Memory B cell (primary cell): ENCODE results near the gene CCNA2.

Experiments used
- ATAC-seq: fragments of 150-1000 bp; cut with Tn5 transposase; 2 replicates; pipeline ENCODE4 v1.10.0; 2021; ENCODE audit warnings: low read depth, mild to moderate bottlenecking, moderate library complexity
- DNase-seq, 2 donors: peaks; one replicate each; pipeline ENCODE4 v3.0.0; 2022; ENCODE audit warnings: low spot score in 2 of 2
- H3K27ac Mint-ChIP-seq: one replicate; pipeline ENCODE4 v1.8.0; 2022; ENCODE audit warnings: mild to moderate bottlenecking, moderate library complexity, mixed read lengths
- H3K27me3 Mint-ChIP-seq: one replicate; pipeline ENCODE4 v1.8.0; 2022; ENCODE audit warnings: mixed read lengths
- H3K36me3 Mint-ChIP-seq: one replicate; pipeline ENCODE4 v1.8.0; 2022; ENCODE audit warnings: mild to moderate bottlenecking, mixed read lengths
- H3K4me1 Mint-ChIP-seq: one replicate; pipeline ENCODE4 v1.8.0; 2022; ENCODE audit warnings: mixed read lengths
- H3K4me3 Mint-ChIP-seq: one replicate; pipeline ENCODE4 v1.8.0; 2022; ENCODE audit warnings: mild to moderate bottlenecking, moderate library complexity, mixed read lengths
- H3K9me3 Mint-ChIP-seq: one replicate; pipeline ENCODE4 v1.8.0; 2022; ENCODE audit warnings: mixed read lengths

CCNA2 gene

DNA sequence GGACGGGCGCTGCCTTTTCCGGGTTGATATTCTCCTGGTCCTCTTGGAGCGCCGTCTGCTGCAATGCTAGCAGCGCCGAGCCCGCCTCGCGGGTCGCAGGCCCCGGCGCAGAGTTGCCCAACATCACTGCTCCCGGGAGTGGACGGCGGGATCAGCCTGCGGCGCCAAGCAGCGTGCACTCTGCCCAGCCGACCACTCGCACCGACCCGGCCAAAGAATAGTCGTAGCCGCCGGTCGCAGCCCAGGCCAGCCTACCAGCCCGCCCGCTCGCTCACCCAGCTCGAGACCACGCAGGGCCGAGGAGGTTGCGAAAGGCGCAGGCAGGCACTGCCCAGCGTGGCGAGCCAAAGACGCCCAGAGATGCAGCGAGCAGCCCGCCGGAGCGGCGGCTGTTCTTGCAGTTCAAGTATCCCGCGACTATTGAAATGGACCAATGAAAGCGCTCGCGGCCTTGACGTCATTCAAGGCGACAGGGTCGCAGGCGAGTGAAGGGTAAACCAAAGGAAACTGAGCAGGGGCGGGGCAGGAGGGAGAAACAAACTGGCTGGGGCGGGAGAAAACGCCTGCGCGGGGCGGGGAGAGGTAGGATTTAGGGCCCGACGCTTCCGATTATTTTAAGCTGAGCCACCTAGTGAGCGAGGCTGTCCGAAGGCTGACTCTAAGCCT, at the start of gene CCNA2:
CCNA2 (minus strand) TSS at position 379 of the 666 bp plus-strand sequence; CDS start at position 124, 255 bp downstream.
- DNase-seq (peak; percentile 92 to 95), ATAC-seq (peak; percentile 98)
- peak within 1 kb of the TSS; percentile 94 for H3K4me3 Mint-ChIP-seq
- no peaks in the 10 kb centered on the region for H3K9me3 Mint-ChIP-seq
- no peaks in the 10 kb centered on the region for H3K27me3 Mint-ChIP-seq
- peak within 1 kb of the TSS; percentile 91 for H3K27ac Mint-ChIP-seq
- peaks cover 9% of the 10 kb centered on the region for H3K4me1 Mint-ChIP-seq
- peaks cover 2% of the 10 kb centered on the region for H3K36me3 Mint-ChIP-seq

- DNase-seq (peak; percentile 91 to 92), ATAC-seq (peak; percentile 97)
- H3K27ac Mint-ChIP-seq, result peak within 1 kb of the TSS; percentile 89
- H3K4me3 Mint-ChIP-seq, result peak within 1 kb of the TSS; percentile 99
- H3K9me3 Mint-ChIP-seq, result no peaks in the 10 kb centered on the region
- peaks cover 1% of the 10 kb centered on the region for H3K27me3 Mint-ChIP-seq
- peaks cover 9% of the 10 kb centered on the region for H3K36me3 Mint-ChIP-seq
- H3K4me1 Mint-ChIP-seq, result peaks cover 10% of the 10 kb centered on the region
These were observed 46.4 kb upstream of the CCNA2 start, which contains the start of gene BBS7 for GRCh38 chr4:121869841-121870822. TSS of gene BBS7 (minus strand) at chr4:121870474. CDS start at chr4:121870313, 161 bp downstream.

GRCh38 chr4:121863799-121864198, 40.1 kb upstream of the CCNA2 start:
- DNase-seq, result no peak
- ATAC-seq, result no peak
- Mint-ChIP-seq H3K9me3 (no peaks in the 10 kb centered on the region), H3K27ac (no peak overlapping the region), H3K4me3 (no peak overlapping the region), H3K36me3 (peaks cover 11% of the 10 kb centered on the region), H3K27me3 (no peaks in the 10 kb centered on the region), H3K4me1 (peaks cover 1% of the 10 kb centered on the region)

DNA sequence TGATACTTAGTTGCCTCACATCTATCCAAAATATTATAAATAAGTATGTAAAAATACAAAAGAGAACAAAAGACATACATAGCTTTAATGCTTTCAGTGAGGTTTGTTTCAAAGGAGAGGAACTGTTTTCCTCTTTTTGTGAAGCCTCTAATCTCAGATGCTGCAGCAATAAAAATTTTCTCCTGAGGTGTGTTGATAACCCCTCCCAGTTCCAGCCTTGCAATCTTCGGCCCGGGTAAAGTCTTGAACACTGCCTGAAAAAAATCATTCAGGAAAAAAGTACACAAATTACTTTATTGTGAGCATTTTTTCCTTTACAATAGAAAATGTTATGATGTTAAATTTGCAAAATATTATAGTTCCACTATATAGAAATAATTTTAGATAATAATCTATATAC, 37.7 kb upstream of the CCNA2 start:
- Mint-ChIP-seq H3K9me3 (no peaks in the 10 kb centered on the region), H3K4me3 (no peak overlapping the region), H3K27ac (no peak overlapping the region), H3K27me3 (no peaks in the 10 kb centered on the region), H3K36me3 (peaks cover 7% of the 10 kb centered on the region), H3K4me1 (no peaks in the 10 kb centered on the region)
- no peak for DNase-seq
- ATAC-seq, result no peak

- Mint-ChIP-seq H3K4me1 (no peaks in the 10 kb centered on the region), H3K36me3 (peaks cover 2% of the 10 kb centered on the region), H3K4me3 (no peak overlapping the region), H3K27me3 (no peaks in the 10 kb centered on the region), H3K27ac (no peak overlapping the region), H3K9me3 (no peaks in the 10 kb centered on the region)
- no peak for DNase-seq
- no peak for ATAC-seq
These were observed 36.4 kb upstream of the CCNA2 start for GRCh38 chr4:121860121-121860520.

DNA sequence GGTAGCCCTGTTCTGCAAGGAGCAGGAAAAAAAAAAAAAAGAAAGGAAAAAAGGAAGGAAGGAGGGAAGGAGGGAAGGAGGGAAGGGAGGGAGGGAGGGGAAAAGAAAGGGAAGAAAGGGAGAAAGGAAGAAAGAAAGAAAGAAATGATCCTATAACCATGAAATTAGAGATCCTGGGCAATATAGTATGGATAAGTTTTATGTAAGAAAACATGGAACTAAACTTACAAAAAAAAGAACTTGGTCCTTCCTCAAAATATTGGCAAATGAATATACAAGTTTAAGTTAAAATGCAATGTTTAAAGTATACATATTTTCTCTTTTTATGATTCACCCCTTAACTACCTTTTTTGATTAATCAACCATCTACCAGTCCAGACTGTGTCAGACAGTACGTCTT, 27.7 kb upstream of the CCNA2 start:
- Mint-ChIP-seq H3K36me3 (peaks cover 19% of the 10 kb centered on the region), H3K4me3 (no peak overlapping the region), H3K9me3 (no peaks in the 10 kb centered on the region), H3K4me1 (no peaks in the 10 kb centered on the region), H3K27me3 (no peaks in the 10 kb centered on the region), H3K27ac (no peak overlapping the region)
- DNase-seq (no peak), ATAC-seq (no peak)

- Mint-ChIP-seq H3K4me1 (no peaks in the 10 kb centered on the region), H3K27ac (no peak overlapping the region), H3K9me3 (no peaks in the 10 kb centered on the region), H3K4me3 (no peak overlapping the region), H3K27me3 (no peaks in the 10 kb centered on the region), H3K36me3 (peaks cover 20% of the 10 kb centered on the region)
- ATAC-seq (no peak), DNase-seq (no peak)
These were observed 23.0 kb upstream of the CCNA2 start for GRCh38 chr4:121846662-121847061.

DNA sequence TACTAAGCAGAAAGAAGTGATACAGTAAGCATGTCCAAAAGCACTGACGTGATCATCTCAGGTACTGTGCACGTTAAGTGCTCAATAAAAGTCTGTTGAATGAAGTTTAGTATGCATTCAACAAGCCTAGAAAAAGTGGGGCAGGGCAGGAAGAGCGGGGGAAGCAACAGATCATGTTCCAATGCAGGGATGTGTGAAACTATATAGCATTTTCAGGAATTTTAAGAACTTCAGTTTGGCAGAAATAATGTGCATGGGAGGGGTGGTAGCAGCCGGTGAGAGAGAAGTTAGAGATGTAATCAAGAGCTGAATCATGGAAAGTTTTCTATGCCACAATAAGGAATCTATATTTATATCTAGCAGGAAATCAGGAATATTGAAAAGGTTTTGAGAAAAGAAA, 19.2 kb upstream of the CCNA2 start:
- Mint-ChIP-seq H3K27me3 (no peaks in the 10 kb centered on the region), H3K4me1 (no peaks in the 10 kb centered on the region), H3K4me3 (no peak overlapping the region), H3K36me3 (peaks cover 28% of the 10 kb centered on the region), H3K9me3 (peaks cover 2% of the 10 kb centered on the region), H3K27ac (no peak overlapping the region)
- ATAC-seq (no peak), DNase-seq (no peak)

- Mint-ChIP-seq H3K27ac (no peak overlapping the region), H3K4me3 (no peak overlapping the region), H3K27me3 (no peaks in the 10 kb centered on the region), H3K9me3 (peaks cover 2% of the 10 kb centered on the region), H3K4me1 (no peaks in the 10 kb centered on the region), H3K36me3 (peaks cover 15% of the 10 kb centered on the region)
- DNase-seq (no peak), ATAC-seq (no peak)
These were observed 14.5 kb upstream of the CCNA2 start for GRCh38 chr4:121838136-121838535.

- H3K27ac Mint-ChIP-seq, result no peak overlapping the region
- no peak for ATAC-seq
- no peaks in the 10 kb centered on the region for H3K9me3 Mint-ChIP-seq
These were observed 5.8 kb upstream of the CCNA2 start for GRCh38 chr4:121829511-121829910.

GRCh38 chr4:121827853-121828252, 4.2 kb upstream of the CCNA2 start:
- ATAC-seq (no peak), DNase-seq (no peak)
- no peak overlapping the region for H3K27ac Mint-ChIP-seq
- H3K9me3 Mint-ChIP-seq, result no peaks in the 10 kb centered on the region
- peaks cover 6% of the 10 kb centered on the region for H3K4me1 Mint-ChIP-seq
- no peak overlapping the region for H3K4me3 Mint-ChIP-seq
- H3K36me3 Mint-ChIP-seq, result peaks cover 5% of the 10 kb centered on the region
- H3K27me3 Mint-ChIP-seq, result no peaks in the 10 kb centered on the region

More at GRCh38 chr4:121829511-121829910, 5.8 kb upstream of the CCNA2 start:
- no peak for DNase-seq
- no peaks in the 10 kb centered on the region for H3K4me1 Mint-ChIP-seq
- H3K4me3 Mint-ChIP-seq, result no peak overlapping the region
- no peaks in the 10 kb centered on the region for H3K27me3 Mint-ChIP-seq
- peaks cover 5% of the 10 kb centered on the region for H3K36me3 Mint-ChIP-seq

GRCh38 chr4:121824950-121825349, 1.3 kb upstream of the CCNA2 start:
- H3K4me3 Mint-ChIP-seq, result no peak overlapping the region

GRCh38 chr4:121824171-121824527, 466 bp upstream of the CCNA2 start:
- Mint-ChIP-seq H3K9me3 (no peaks in the 10 kb centered on the region), H3K4me3 (peak overlapping the region; percentile 94), H3K36me3 (peaks cover 2% of the 10 kb centered on the region), H3K4me1 (peaks cover 9% of the 10 kb centered on the region), H3K27me3 (no peaks in the 10 kb centered on the region), H3K27ac (peak overlapping the region; percentile 91)
- ATAC-seq (no peak), DNase-seq (no peak)

More at GRCh38 chr4:121824950-121825349, 1.3 kb upstream of the CCNA2 start:
- DNase-seq, result no peak
- Mint-ChIP-seq H3K9me3 (no peaks in the 10 kb centered on the region), H3K36me3 (peaks cover 2% of the 10 kb centered on the region), H3K27me3 (no peaks in the 10 kb centered on the region), H3K27ac (no peak overlapping the region), H3K4me1 (peaks cover 9% of the 10 kb centered on the region)
- no peak for ATAC-seq

DNA sequence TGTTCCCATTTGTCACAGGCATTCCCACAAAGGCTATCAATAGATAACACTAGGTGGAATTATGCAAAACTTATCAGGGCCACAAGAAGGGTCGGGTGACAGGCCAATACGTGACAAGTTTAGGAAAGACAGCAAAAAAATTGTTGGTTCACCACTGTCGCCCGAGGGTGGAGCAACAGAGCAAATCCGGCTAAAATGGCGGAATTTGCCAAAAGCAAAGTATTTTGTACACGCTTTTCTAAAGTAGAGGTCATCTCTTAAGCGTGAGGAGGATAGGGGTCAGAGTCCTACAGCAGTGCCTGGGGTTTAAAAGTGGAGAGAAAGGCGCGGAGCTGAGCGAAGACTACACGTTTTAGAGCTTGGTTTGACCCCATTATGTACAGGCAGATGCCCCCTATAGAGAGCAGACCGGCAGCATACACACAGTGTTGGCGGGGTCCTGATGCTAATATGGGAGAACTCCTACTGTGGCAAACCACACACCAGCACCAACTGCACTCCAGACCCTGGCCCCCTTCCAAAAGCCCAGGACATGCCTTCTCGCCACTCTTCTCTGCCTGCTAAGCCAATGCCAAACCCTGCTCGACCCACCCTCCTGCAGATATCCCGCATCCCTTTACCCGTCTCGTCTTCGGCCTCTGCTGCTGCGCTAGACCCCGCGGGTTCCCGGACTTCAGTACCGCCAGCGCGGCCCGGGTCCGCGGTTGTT, 733 bp downstream of the CCNA2 start:
- peaks cover 6% of the 10 kb centered on the region for H3K36me3 Mint-ChIP-seq
- no peaks in the 10 kb centered on the region for H3K9me3 Mint-ChIP-seq
- peak overlapping the region; percentile 94 for H3K4me3 Mint-ChIP-seq
- peaks cover 9% of the 10 kb centered on the region for H3K4me1 Mint-ChIP-seq
- no peak for ATAC-seq
- peak overlapping the region; percentile 85 for H3K27ac Mint-ChIP-seq
- no peaks in the 10 kb centered on the region for H3K27me3 Mint-ChIP-seq
- no peak for DNase-seq
